ENCODE results near the gene H1-8. TPM values are rescaled to one million over a fixed set of nuclear protein-coding genes. Genes with fewer than 3 reads are reported as not detected.

H1-8 gene
- total RNA-seq, 1 experiment from 2014 or later = not detected

- no peak overlapping the region for H3K27ac ChIP-seq (ENCODE audit: insufficient read length, low read depth, low read length)
- no peaks in the 10 kb centered on the region for H3K27me3 ChIP-seq (ENCODE audit: insufficient read depth, low read length)
- H3K27me3 Mint-ChIP-seq (ENCODE audit: low read depth) = peaks cover 8% of the 10 kb centered on the region; the same call in 1 of the 2 replicates
- H2BK20ac ChIP-seq (ENCODE audit: low read depth, low read length, poor library complexity, severe bottlenecking) = no peak overlapping the region
- TF ChIP-seq CTCF (conservative IDR thresholded peaks at IDR 0.05) = no peak
- no CpG with 5 or more reads among the region's 5 CpGs for WGBS (ENCODE audit: extremely low coverage, insufficient read length, low lambda C conversion rate)
- peaks cover 7 to 41% (median 8%) of the 10 kb centered on the region in 3 experiments for H3K36me3 Mint-ChIP-seq (ENCODE audit: insufficient read depth in 1 of 3, low read depth in 3 of 3)
- H3K27ac Mint-ChIP-seq = peak overlapping the region in 1 of 3 experiments; percentile 44; a peak in 2 of 7 replicates
- no peak overlapping the region for H3T11ph ChIP-seq (ENCODE audit: low read length)
- H3K9me3 ChIP-seq (ENCODE audit: control insufficient read depth, low read depth, low read length) = no peaks in the 10 kb centered on the region
- no peak overlapping the region for H2BK120ac ChIP-seq (ENCODE audit: low read depth, low read length, poor library complexity, severe bottlenecking)
- no peak overlapping the region for H4K5ac ChIP-seq (ENCODE audit: insufficient read length, low read depth, low read length)
- no peak overlapping the region for H3K56ac ChIP-seq (ENCODE audit: insufficient read length, low read depth, low read length)
- H3K23ac ChIP-seq (ENCODE audit: insufficient read length, low read depth, low read length) = no peak overlapping the region
- no peak overlapping the region for H2BK12ac ChIP-seq (ENCODE audit: insufficient read length, low read depth, low read length)
- no peak overlapping the region for H2AFZ ChIP-seq (ENCODE audit: low read length)
- H4K91ac ChIP-seq (ENCODE audit: insufficient read length, low read depth, low read length) = no peak overlapping the region
- no peak overlapping the region for H4K8ac ChIP-seq (replicated peaks; ENCODE audit: insufficient read length, low read depth, low read length)
- H3K4me1 Mint-ChIP-seq = peaks cover 19 to 22% of the 10 kb centered on the region in 2 experiments
- no peak overlapping the region for H3K4ac ChIP-seq (ENCODE audit: low read depth, low read length)
- no peaks in the 10 kb centered on the region for H3K79me2 ChIP-seq (ENCODE audit: insufficient read depth, low read length)
- no peak overlapping the region for H3K9ac ChIP-seq (ENCODE audit: extremely low read depth, insufficient read length, low read length)
- no peak for DNase-seq
- no peak overlapping the region for H2BK15ac ChIP-seq (ENCODE audit: low read depth, low read length)
- H3K9me3 Mint-ChIP-seq = no peaks in the 10 kb centered on the region
- H3K14ac ChIP-seq (ENCODE audit: insufficient read depth, low read length) = no peak overlapping the region
- H2AK5ac ChIP-seq (ENCODE audit: insufficient read length, low read length) = no peak overlapping the region
- no peaks in the 10 kb centered on the region for H3K23me2 ChIP-seq (ENCODE audit: insufficient read length, low read depth, low read length, poor library complexity, severe bottlenecking)
- no peak overlapping the region for H3K4me2 ChIP-seq (ENCODE audit: insufficient read depth, insufficient read length, low read length)
- no peak overlapping the region for H2BK5ac ChIP-seq (ENCODE audit: insufficient read length, low read length)
- H3K4me1 ChIP-seq (ENCODE audit: insufficient read depth, low read length) = peaks cover 7% of the 10 kb centered on the region; the same call in 1 of the 2 replicates
- H4K20me1 ChIP-seq (ENCODE audit: control insufficient read depth, insufficient read depth, insufficient read length) = peaks cover 2% of the 10 kb centered on the region
- H3K4me3 Mint-ChIP-seq = no peak overlapping the region; a peak in 1 of 5 replicates
- no peaks in the 10 kb centered on the region for H3K79me1 ChIP-seq (ENCODE audit: insufficient read depth, low read depth, low read length, poor library complexity, severe bottlenecking)
- no peak overlapping the region for H3K18ac ChIP-seq (ENCODE audit: insufficient read length, low read depth, low read length)
Measured at GRCh38 chr3:129500334-129500658, 42.7 kb upstream of the H1-8 start.

All from H9 (cell line).